HEK293 (cell line): Measurements from ENCODE around the gene CALHM3.

Experiments used
- GLI4 ChIP-seq: fragments of 450-650 bp; formaldehyde crosslinking; IDR thresholded peaks from 2 replicates; pipeline ENCODE4 v1.5.1; 2016; ENCODE audit warnings: missing biosample characterization, missing genetic modification characterization
- GLIS2 ChIP-seq: fragments of 450-650 bp; formaldehyde crosslinking; IDR thresholded peaks from 2 replicates; pipeline ENCODE4 v1.5.1; 2016; ENCODE audit warnings: missing biosample characterization, missing genetic modification characterization
- REPIN1 ChIP-seq: fragments of 450-650 bp; formaldehyde crosslinking; IDR thresholded peaks from 2 replicates; pipeline ENCODE4 v1.5.1; 2017; ENCODE audit warnings: missing biosample characterization, missing genetic modification characterization, low read depth
- TCF7L2 ChIP-seq: IDR thresholded peaks from 2 replicates; pipeline ENCODE4 v1.6.1; 2011; ENCODE audit warnings: low read depth, mild to moderate bottlenecking, inconsistent platforms, low read length, moderate library complexity, borderline replicate concordance
- TRIM28 ChIP-seq: IDR thresholded peaks from 2 replicates; pipeline ENCODE4 v1.6.1; 2011; ENCODE audit warnings: low read length, control low read depth, borderline replicate concordance
- ZFHX2 ChIP-seq: fragments of 450-650 bp; formaldehyde crosslinking; conservative IDR thresholded peaks from 2 replicates; pipeline ENCODE4 v1.5.1; 2016; ENCODE audit warnings: missing biosample characterization, missing genetic modification characterization
- ZNF155 ChIP-seq: fragments of 450-650 bp; formaldehyde crosslinking; IDR thresholded peaks from 2 replicates; pipeline ENCODE4 v1.5.1; 2016; ENCODE audit warnings: missing biosample characterization, missing genetic modification characterization
- ZNF174 ChIP-seq: fragments of 450-650 bp; formaldehyde crosslinking; IDR thresholded peaks from 2 replicates; pipeline ENCODE4 v1.5.0; 2017; ENCODE audit warnings: missing biosample characterization, mild to moderate bottlenecking, missing genetic modification characterization
- ZNF416 ChIP-seq: fragments of 450-650 bp; formaldehyde crosslinking; IDR thresholded peaks from 2 replicates; pipeline ENCODE4 v1.5.1; 2016; ENCODE audit warnings: missing biosample characterization, missing genetic modification characterization
- ZNF449 ChIP-seq: fragments of 450-650 bp; formaldehyde crosslinking; IDR thresholded peaks from 2 replicates; pipeline ENCODE4 v1.5.1; 2017; ENCODE audit warnings: missing biosample characterization, mild to moderate bottlenecking, missing genetic modification characterization, moderate library complexity
- ZNF529 ChIP-seq: fragments of 450-650 bp; formaldehyde crosslinking; IDR thresholded peaks from 2 replicates; pipeline ENCODE4 v1.5.1; 2017; ENCODE audit warnings: missing genetic modification characterization, missing biosample characterization; ENCODE audit not compliant: insufficient replicate concordance
- ZNF544 ChIP-seq: fragments of 450-650 bp; formaldehyde crosslinking; IDR thresholded peaks from 2 replicates; pipeline ENCODE4 v1.5.0; 2017; ENCODE audit warnings: missing biosample characterization, missing genetic modification characterization
- TF ChIP-seq, protein P1 (sequence below): fragments of 450-650 bp; formaldehyde crosslinking; IDR thresholded peaks from 2 replicates; pipeline ENCODE4 v1.5.1; 2016; ENCODE audit warnings: missing biosample characterization, missing genetic modification characterization
- TF ChIP-seq, protein P2 (sequence below): fragments of 450-650 bp; formaldehyde crosslinking; IDR thresholded peaks from 2 replicates; pipeline ENCODE4 v1.5.0; 2017; ENCODE audit warnings: missing biosample characterization, missing genetic modification characterization, borderline replicate concordance

- TF ChIP-seq, protein P1, sequence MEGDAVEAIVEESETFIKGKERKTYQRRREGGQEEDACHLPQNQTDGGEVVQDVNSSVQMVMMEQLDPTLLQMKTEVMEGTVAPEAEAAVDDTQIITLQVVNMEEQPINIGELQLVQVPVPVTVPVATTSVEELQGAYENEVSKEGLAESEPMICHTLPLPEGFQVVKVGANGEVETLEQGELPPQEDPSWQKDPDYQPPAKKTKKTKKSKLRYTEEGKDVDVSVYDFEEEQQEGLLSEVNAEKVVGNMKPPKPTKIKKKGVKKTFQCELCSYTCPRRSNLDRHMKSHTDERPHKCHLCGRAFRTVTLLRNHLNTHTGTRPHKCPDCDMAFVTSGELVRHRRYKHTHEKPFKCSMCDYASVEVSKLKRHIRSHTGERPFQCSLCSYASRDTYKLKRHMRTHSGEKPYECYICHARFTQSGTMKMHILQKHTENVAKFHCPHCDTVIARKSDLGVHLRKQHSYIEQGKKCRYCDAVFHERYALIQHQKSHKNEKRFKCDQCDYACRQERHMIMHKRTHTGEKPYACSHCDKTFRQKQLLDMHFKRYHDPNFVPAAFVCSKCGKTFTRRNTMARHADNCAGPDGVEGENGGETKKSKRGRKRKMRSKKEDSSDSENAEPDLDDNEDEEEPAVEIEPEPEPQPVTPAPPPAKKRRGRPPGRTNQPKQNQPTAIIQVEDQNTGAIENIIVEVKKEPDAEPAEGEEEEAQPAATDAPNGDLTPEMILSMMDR (tag by site-specific recombination), result no peak
- TF ChIP-seq ZNF174, result no peak
- TF ChIP-seq TRIM28, result no peak
- TF ChIP-seq ZNF544 (tag by site-specific recombination), result no peak
- TF ChIP-seq ZFHX2 (tag by site-specific recombination), result peak; percentile 32
- no peak for TF ChIP-seq REPIN1 (tag by site-specific recombination)
- TF ChIP-seq ZNF529 (tag by site-specific recombination), result no peak
- no peak for TF ChIP-seq ZNF155 (tag by site-specific recombination)
- no peak for TF ChIP-seq GLI4 (tag by site-specific recombination)
- TF ChIP-seq GLIS2 (tag by site-specific recombination), result no peak
- no peak for TF ChIP-seq TCF7L2
- TF ChIP-seq, protein P2, sequence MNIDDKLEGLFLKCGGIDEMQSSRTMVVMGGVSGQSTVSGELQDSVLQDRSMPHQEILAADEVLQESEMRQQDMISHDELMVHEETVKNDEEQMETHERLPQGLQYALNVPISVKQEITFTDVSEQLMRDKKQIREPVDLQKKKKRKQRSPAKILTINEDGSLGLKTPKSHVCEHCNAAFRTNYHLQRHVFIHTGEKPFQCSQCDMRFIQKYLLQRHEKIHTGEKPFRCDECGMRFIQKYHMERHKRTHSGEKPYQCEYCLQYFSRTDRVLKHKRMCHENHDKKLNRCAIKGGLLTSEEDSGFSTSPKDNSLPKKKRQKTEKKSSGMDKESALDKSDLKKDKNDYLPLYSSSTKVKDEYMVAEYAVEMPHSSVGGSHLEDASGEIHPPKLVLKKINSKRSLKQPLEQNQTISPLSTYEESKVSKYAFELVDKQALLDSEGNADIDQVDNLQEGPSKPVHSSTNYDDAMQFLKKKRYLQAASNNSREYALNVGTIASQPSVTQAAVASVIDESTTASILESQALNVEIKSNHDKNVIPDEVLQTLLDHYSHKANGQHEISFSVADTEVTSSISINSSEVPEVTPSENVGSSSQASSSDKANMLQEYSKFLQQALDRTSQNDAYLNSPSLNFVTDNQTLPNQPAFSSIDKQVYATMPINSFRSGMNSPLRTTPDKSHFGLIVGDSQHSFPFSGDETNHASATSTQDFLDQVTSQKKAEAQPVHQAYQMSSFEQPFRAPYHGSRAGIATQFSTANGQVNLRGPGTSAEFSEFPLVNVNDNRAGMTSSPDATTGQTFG (tag by site-specific recombination), result no peak
- TF ChIP-seq ZNF416, result no peak
- TF ChIP-seq ZNF449 (tag by site-specific recombination), result no peak
Observed at GRCh38 chr10:103463499-103463898, 15.5 kb downstream of the CALHM3 start.
